HG03025 (cell line): ENCODE results near the gene CRYGS.
A peak's percentile ranks its signal among the peaks of the same experiment; 100 is the strongest.
"Not testable (repeated sequence)": the region's sequence is repeated elsewhere in the genome, so short reads cannot be mapped to it uniquely, and the experiment has no call there.

ENCODE experiments used
- ATAC-seq: cut with Tn5 transposase; IDR thresholded peaks from one replicate; pipeline ENCODE4 v1.9.1; 2021; ENCODE audit warnings: mild to moderate bottlenecking, moderate library complexity; ENCODE audit not compliant: unreplicated experiment, low FRiP score

Gene CRYGS

DNA sequence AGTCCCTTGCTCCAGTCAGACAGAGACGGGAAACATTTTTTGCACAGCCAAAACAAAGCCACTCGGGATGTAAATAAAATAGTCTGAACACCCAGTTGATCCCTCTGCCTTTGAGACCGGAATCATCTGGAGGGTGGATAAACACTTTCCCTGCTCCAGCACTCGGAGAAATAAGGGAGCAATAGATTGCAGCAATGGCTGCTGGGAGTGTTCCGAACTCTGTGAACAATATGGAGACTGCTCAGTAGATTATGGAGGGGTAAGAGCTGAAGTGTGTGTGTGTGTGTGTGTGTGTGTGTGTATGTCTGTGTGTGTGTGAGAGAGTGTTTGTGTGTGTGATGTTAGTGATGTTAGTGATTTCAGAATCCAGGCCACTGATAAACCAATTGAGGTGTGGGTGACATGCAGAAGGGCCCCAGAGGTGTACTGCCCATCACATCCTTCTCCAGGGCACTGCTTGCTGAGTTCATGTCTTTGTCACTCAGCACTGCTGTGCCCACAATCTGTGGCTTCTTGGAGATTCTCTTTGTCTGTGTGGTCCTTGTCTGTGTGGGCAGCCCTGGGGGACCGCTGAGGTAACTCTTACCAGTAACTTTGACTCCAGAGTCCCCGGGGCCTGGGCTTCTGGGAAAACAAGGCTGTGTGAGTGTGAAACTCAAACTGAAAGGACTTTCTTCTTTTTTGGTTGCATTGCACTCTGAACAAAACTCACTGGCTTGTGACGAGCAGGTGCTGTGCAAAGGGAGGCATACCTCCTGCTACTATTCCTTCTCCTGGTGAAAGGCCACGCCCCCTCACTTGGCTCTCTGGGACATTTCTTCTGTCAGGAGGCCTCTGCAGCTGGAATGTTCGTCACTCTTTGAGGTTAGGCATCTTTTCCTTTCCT, 23.0 kb downstream of the CRYGS start:
- ATAC-seq = peak; percentile 61

GRCh38 chr3:186520431-186520830, 23.7 kb downstream of the CRYGS start:
- ATAC-seq = no peak

GRCh38 chr3:186519021-186519658, 25.0 kb downstream of the CRYGS start:
- no peak for ATAC-seq

GRCh38 chr3:186517218-186517617, 27.0 kb downstream of the CRYGS start:
- no peak for ATAC-seq

DNA sequence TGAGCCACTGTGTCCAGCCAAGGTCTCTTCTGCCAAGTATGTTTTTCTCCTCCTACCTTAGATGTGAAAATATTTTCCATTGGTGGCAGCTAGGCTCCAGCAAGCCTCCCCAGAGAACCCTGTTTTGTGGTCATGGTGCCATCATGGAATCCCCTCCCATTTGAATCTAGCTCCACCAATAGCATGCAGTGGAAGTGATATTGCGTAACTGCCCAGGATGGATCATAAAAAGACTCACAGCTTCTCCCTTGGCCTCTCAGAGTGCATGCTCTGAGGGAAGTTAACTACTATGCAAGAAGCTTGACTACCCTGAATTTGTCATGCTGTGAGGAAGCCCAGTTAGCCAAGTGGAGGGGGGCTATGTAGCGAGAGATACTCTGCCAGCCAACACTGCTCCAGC, 27.5 kb downstream of the CRYGS start:
- ATAC-seq = no peak

- ATAC-seq = no peak
These were observed 29.1 kb downstream of the CRYGS start for GRCh38 chr3:186515125-186515524.

- ATAC-seq = no peak
These were observed 29.7 kb downstream of the CRYGS start for GRCh38 chr3:186514296-186515002.

GRCh38 chr3:186513386-186513785, 30.8 kb downstream of the CRYGS start:
- no peak for ATAC-seq

DNA sequence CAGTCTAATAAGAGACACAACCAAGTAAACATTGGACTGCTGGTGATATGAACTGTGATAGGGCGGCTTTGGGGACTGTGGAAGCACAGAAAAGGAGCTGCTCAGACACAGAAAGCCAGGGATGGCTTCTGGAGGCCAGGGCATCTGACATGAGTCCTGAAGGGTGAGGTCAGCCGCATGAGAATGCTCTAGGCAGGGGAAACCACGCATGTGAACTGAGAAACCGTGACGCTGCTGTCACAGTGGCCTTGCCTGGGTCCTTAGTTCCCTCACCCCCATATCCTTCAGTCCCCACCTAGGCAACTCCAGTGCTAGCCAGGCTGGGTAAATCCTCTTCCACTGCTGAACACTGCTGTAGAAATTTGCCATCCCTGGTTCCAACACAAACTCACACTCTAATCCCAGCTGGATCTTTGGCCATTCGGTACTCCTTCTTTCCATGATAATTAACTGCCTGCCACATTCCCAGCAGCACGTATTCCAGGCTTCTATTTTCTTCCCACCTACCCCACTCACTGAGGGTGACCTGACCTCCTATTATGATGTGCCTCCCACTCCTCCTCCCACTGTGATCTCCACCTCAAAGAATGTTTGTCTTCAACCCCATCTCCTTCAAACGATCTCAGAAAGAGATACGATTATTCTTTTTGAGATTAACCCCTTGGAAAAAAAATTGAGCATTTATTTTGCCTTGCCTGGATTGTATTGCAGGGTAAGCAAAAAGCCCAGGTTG, 31.4 kb downstream of the CRYGS start:
- ATAC-seq = no peak

- no peak for ATAC-seq
These were observed 32.5 kb downstream of the CRYGS start for GRCh38 chr3:186511702-186512101.

- ATAC-seq = peak; percentile 65
These were observed 32.9 kb downstream of the CRYGS start for GRCh38 chr3:186511245-186511644.

- ATAC-seq = no peak
These were observed 33.7 kb downstream of the CRYGS start for GRCh38 chr3:186510374-186511079.

DNA sequence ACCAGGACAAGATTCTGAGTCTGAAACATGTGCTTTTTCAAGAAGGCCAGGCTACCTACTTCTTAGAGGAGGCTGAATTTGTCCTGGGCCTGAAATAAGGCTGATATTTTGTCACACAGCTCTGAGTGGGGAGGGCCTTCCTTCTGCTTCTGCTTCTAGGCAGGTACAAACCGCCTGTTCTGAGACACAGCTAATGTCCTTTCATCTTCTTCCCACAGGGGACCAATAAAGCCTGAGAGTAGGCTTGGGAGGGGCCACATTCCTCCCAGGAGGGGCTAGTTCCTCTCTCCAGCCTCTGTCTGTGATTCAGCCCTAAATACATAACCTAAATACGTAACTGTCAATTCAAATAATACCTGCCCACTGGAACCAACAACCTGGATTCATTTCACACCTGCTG, 34.8 kb downstream of the CRYGS start:
- no peak for ATAC-seq

- no peak for ATAC-seq
These were observed 37.3 kb downstream of the CRYGS start for GRCh38 chr3:186506857-186507256.

- no peak for ATAC-seq
These were observed 37.9 kb downstream of the CRYGS start for GRCh38 chr3:186506191-186506739.

GRCh38 chr3:186502966-186503712, 41.0 kb downstream of the CRYGS start:
- ATAC-seq = no peak

DNA sequence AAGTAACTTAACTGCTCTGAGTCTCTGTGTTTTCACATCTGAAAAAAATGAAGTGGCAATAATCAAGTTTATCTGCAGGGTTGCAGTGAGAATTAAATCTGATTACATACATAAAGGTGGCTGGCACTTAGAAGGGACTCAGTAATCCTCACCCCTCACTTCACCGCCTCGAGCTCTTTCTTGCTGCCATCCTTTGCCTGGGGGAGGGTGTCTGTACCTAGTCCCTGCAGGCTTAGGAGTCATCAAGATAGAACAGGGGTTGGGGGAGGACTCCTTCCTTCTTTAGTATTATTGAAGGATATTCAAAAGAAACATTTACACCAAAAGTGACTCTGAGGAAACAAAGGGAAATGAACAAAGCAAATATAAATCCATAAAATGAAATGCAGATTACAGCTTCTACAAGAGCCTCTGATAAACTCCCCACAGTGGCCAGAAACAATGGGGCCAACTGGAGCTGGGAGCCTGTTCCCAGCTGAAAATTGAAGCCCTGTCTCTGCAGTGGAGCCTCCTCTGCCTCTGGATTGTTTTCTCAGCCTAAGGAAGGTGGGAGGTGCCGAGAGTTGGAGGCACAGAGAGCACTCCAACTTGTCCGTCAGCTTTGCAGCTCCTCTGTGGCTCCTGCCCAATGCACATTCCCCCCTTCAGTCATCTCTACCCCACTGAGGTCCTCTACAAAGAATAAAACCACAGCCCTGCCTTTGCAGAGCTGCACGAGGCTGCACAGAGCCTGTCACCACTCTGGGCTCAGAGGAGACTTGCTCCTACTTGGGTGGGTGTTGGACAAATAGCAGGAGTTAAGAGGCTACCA, 41.8 kb downstream of the CRYGS start:
- no peak for ATAC-seq

DNA sequence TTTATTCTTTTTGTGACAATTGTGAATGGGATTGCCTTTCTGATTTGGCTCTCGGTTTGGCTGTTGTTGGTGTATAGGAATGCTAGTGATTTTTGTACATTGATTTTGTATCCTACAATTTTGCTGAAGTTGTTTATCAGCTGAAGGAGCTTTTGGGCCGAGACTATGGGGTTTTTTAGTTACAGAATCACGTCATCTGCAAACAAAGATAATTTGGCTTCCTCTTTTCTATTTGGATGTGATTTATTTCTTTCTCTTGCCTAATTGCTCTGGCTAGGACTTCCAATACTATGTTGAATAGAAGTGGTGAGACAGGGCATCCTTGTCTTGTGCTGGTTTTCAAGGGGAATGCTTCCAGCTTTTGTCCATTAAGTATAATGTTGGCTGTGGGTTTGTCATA, 44.2 kb downstream of the CRYGS start:
- ATAC-seq = not testable (repeated sequence)
